ACHN (cell line): ENCODE measurements around the gene TPPP3.

Experiments used
- DNase-seq: peaks from one replicate; pipeline ENCODE4 v3.0.0-alpha.2; 2015
- in situ Hi-C: cut with HindIII; loops from 2 replicates; pipeline ENCODE4 v1.10.0; 2017; ENCODE audit warnings: low sequenced_read_pairs, low pct_ligation_motif_present, low pct_unique_long_range_greater_than_20kb

The TPPP3 gene

GRCh38 chr16:67407788-67408452 lies 14.6 kb upstream of the TPPP3 start:
- in situ Hi-C loops = no loop called here
- DNase-seq = no peak

GRCh38 chr16:67407176-67407787 lies 14.0 kb upstream of the TPPP3 start:
- in situ Hi-C loops = no loop called here
- no peak for DNase-seq

DNA sequence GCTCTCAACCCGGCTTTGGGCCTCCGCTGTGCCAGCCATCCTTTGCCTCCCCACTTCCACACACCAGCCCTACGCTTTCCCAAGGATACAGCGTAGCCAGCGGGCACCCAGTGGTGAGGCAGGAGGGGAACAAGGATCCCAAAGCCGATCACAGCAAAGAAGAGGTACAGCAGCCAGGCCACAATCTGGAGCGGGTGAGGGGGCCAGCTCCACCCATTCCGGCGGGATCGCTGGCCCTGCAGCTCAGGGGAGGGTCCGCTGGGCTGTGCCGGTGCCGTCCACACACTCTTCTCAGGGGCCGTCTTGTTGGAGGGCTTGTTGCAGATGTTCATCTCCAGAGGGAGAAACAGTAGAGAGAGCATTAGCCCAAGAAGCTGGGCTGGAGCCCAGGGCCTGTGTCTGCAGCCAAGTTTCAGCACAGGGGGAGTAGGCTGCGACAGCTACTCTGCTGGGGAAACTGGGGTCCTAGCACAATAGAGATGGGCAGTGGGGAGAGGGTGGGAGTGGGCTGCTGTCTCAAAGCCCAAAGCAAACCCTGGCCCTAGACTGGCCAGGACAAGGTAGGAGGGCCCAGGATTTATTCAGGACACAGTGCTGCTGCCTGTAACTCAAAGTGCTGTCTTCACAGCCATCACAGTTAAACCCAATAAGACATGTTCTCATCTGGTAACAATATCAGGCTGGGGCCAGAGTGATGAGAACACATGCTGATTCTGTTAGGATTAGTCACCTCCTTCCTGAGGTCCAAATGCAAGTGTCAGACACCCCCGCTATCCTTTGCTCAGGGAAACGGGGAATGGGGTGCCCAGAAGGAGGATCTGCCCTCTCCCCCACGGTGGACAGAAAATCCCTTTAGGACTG lies 13.0 kb upstream of the TPPP3 start:
- DNase-seq = peak; percentile 27
- in situ Hi-C loops = no loop called here

DNA sequence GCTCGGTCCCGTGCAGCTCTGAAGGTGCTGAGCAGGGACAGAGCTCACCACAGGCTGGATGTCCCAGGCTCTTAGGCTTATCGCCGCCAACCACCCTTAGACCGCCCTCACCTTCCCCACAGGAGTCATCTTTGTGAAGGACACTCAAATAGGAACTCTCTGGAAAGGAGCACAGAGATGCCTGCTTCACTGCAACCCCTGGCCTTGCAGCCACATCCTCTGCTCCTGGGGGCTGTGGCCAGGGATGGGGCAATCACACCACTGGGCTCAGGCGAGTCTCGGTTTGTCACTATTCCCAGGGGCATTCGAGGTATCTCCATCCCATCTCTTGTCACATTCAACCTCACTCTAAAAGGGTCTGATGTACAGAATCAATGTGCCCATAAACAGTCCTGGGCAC lies 12.0 kb upstream of the TPPP3 start:
- in situ Hi-C loops = no loop called here
- no peak for DNase-seq

- in situ Hi-C loops = no loop called here
- DNase-seq = no peak
Observed at GRCh38 chr16:67404740-67405226, 11.5 kb upstream of the TPPP3 start.

GRCh38 chr16:67403976-67404555 lies 10.8 kb upstream of the TPPP3 start:
- DNase-seq = no peak
- in situ Hi-C loops = no loop called here

DNA sequence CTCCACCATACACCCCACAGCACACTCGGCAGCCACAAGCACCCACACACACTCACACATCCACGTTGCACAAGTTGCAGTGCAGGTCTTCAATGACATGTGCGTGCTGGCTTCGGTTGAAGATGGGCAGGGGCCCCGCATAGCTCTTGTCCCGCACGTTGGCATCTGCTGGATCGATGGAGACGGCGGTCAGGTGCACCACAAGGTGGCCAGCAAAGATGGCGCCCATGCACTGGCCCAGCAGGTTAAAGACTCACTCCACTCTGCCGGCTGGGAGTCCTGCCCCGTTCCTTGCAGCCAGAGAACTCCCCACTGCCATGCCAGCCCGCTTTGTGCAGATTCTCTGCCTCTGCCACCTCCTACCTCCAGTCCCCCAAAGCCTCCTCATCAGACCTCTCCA lies 7.6 kb upstream of the TPPP3 start:
- in situ Hi-C loops = no loop called here
- no peak for DNase-seq

- in situ Hi-C loops = no loop called here
Observed at GRCh38 chr16:67399749-67400704, 6.7 kb upstream of the TPPP3 start.

DNA sequence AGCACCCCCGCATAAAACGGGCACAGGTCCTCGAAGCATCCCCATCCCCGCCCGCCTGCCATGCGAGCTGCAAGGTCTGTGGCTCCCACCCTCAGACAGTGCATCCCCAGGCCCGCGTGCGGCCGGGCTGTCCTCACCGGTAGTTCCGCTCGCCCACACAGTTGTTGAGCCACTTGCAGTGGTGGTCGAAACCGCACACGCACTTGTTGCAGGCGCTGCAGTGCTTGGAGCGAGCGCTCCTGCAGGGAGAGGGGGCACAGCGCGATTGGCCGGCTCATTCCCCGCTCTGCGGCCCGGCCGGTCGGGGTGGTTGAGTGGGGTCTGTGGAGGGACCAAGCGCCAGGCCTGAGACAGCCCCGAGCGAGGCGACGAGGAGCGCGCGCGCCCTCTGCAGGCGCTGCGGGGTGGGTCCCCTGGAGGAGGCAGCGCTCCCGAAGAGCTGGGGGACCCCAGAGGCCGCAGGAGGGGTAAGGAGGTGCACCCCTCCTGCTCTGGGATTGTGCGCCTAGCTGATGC lies 6.0 kb upstream of the TPPP3 start:
- in situ Hi-C loops = no loop called here
- DNase-seq = no peak

More at GRCh38 chr16:67399749-67400704, 6.7 kb upstream of the TPPP3 start:
- DNase-seq = no peak

DNA sequence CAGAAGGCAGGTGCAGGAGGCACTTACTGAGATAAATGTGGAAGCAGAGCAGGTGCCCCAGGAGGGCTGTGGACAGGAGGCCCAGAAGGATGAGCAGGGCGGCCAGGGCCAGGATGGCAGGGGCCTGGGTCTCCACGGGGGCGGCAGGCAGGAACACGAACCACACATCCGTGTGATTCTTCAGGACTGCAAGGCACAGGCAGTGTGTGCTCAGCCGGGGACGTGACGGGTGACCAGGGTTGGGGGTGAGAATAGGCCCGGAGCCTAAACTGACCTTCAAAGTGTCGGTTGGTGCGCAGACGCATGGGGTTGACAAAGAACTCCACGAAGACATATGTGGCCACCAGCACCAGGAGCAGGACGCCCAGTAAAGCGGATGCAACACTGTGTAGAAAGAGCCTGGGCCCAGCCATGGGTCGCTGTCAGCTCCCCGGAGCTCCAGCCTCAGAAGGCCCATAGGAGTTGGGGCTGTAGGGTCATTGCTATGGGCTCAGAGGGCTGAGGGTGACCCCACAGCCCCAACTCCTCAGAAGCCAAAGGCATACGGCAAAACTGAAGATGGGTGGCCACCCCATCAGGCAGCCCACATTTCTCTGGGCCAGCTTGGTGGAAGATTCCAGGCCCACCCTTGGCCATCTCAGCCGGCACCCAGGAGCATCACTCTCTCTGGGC lies 5.4 kb upstream of the TPPP3 start:
- DNase-seq = no peak
- in situ Hi-C loops = no loop called here

- DNase-seq = peak; percentile 59
- in situ Hi-C loops = no loop called here
Observed at GRCh38 chr16:67397812-67398545, 4.7 kb upstream of the TPPP3 start.

GRCh38 chr16:67397036-67397801 lies 3.9 kb upstream of the TPPP3 start:
- no peak for DNase-seq
- in situ Hi-C loops = no loop called here

- in situ Hi-C loops = no loop called here
- peak; percentile 58 for DNase-seq
Observed at GRCh38 chr16:67396159-67397035, 3.1 kb upstream of the TPPP3 start.

- in situ Hi-C loops = no loop called here
- DNase-seq = no peak
Observed at GRCh38 chr16:67395458-67396158, 2.3 kb upstream of the TPPP3 start.

GRCh38 chr16:67395105-67395457 lies 1.8 kb upstream of the TPPP3 start:
- in situ Hi-C loops = no loop called here
- DNase-seq = no peak
